IPS DF 6.9 (cell line): ENCODE results near the gene RNF2.

Source experiments
- DNase-seq: peaks from one replicate; pipeline ENCODE4 v3.0.0-alpha.2; 2013; ENCODE audit warnings: low read depth, low spot score
- H3K27ac ChIP-seq: one replicate; pipeline ENCODE4 v1.5.1; 2013; ENCODE audit warnings: low read length, control low read depth
- H3K27me3 ChIP-seq: 2 replicates; pipeline ENCODE4 v1.6.1; 2013; ENCODE audit warnings: mild to moderate bottlenecking, low read length; ENCODE audit not compliant: control insufficient read depth, insufficient read depth
- H3K36me3 ChIP-seq: 2 replicates; pipeline ENCODE4 v1.6.1; 2013; ENCODE audit warnings: low read length; ENCODE audit not compliant: control insufficient read depth, insufficient read depth
- H3K4me1 ChIP-seq: 2 replicates; pipeline ENCODE4 v1.6.1; 2013; ENCODE audit warnings: low read length; ENCODE audit not compliant: control insufficient read depth, insufficient read depth
- H3K4me3 ChIP-seq: 2 replicates; pipeline ENCODE4 v1.5.1; 2013; ENCODE audit warnings: mild to moderate bottlenecking, low read length
- H3K9me3 ChIP-seq: 2 replicates; pipeline ENCODE4 v1.6.1; 2013; ENCODE audit warnings: low read length, inconsistent platforms; ENCODE audit not compliant: control insufficient read depth, insufficient read depth
- WGBS: extraction: QIAGEN DNeasy Blood & Tissue Kit; methylation state at CpG from one replicate; pipeline ENCODE4 v1.1.7; 2013; ENCODE audit warnings: mixed read lengths, missing lambda C conversion rate; ENCODE audit not compliant: insufficient read length, insufficient coverage; 5-methylcytosine and 5-hydroxymethylcytosine counted together

Gene RNF2

DNA sequence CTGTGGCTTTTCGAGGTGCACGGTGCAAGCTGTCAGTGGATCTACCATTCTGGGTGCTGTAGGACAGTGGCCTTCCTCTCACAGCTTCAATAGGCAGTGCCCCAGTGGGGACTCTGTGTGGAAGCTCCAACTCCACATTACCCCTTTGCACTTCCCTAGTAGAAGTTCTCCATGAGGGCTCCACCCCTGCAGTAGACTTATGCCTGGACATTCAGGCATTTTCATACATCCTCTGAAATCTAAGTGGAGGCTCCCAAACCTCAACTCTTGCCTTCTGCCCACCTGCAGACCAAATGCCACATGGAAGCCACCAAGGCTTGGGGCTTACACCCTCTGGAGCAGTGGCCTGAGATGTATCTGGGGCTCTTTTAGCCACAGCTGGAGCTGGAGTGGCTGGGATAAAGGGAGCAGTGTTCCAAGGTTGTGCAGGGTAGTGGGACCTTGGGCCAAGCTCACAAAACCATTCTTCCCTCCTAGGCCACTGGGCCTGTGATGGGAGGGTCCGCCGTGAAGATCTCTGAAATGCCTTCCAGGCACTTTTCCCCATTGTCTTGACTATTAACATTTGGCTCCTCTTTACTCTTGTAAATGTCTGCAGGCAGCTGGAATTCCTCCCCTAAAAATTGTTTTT lies 18.0 kb upstream of the RNF2 start:
- Histone ChIP-seq H3K4me1 (no peaks in the 10 kb centered on the region), H3K4me3 (no peak overlapping the region), H3K27ac (no peak overlapping the region), H3K36me3 (no peaks in the 10 kb centered on the region), H3K9me3 (no peaks in the 10 kb centered on the region; the same call in 1 of the 2 replicates), H3K27me3 (no peaks in the 10 kb centered on the region)
- no peak for DNase-seq
- WGBS = no CpG with 5 or more reads among the region's 4 CpGs

DNA sequence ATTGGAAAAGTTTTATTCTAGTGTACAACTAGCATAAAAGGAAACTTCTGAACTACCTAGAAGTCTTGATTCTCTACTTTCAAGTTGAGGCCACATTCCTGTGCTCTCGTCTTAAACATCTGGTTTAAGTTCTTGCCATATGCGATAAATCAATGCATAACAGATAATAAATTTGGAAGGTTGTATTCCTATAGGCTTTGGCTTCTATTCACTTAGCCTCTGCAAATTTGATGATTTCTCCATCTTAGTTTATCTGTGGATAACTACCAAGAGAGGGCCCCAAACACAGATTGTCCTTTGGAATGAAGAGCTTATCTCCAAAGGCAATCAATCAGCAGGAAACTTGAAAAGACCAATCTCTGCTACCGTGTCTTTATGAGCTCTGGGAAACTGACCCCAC lies 11.7 kb upstream of the RNF2 start:
- H3K4me1 ChIP-seq = no peaks in the 10 kb centered on the region
- DNase-seq = no peak
- no peak overlapping the region for H3K27ac ChIP-seq
- no peaks in the 10 kb centered on the region for H3K9me3 ChIP-seq
- WGBS = no CpG with 5 or more reads among the region's 3 CpGs
- H3K27me3 ChIP-seq = no peaks in the 10 kb centered on the region
- H3K4me3 ChIP-seq = no peak overlapping the region
- H3K36me3 ChIP-seq = no peaks in the 10 kb centered on the region

DNA sequence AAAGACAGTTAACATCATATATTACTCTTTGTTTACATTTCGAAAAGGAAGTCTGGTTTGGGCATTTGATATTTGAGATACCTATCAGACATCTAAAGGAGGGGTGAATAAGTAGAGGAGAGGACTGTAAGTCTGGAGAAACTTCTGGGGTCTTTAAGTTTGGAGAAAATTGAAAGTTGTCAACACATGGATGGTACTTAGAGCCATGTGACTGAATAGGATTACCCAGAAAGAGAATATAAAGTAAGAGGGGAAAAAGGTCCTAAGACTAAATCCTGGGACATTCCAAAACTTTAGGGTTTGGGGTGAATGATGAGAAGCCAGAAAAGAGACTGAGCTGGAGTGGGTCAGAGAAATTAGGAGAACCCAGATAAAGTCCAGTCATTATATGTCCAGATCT lies 10.1 kb upstream of the RNF2 start:
- Histone ChIP-seq H3K27ac (no peak overlapping the region), H3K4me3 (no peak overlapping the region)

DNA sequence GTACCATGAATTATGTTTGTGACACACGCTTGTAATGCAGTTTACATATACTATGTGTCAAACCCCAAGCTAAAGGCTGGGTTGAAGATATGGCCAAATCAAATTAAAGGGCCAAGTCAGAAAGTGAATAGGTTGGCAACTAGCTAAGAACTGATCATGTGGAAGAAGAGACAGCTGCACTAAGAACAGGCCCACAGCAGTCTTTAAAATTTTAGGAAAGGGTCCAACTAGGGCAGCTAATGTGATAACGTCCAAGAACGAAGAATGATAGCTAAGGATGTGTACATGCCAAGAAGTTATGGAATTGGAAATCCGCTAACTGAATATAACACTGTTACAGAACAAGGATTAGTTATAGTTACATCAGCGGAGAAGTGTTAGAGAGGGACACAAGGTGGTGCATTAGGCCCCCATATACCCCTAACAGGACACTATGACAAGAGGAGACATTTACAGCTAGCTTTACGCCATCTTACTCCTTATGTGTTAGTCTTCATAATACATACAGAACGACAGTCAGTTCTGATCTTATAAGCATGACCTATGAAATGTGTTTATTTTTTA lies 6.5 kb upstream of the RNF2 start:
- Histone ChIP-seq H3K36me3 (no peaks in the 10 kb centered on the region), H3K27ac (no peak overlapping the region), H3K27me3 (no peaks in the 10 kb centered on the region), H3K4me3 (no peak overlapping the region), H3K4me1 (no peaks in the 10 kb centered on the region), H3K9me3 (no peaks in the 10 kb centered on the region)
- no peak for DNase-seq
- no CpG with 5 or more reads among the region's 7 CpGs for WGBS

More for the DNA sequence above, 10.1 kb upstream of the RNF2 start:
- no peak for DNase-seq
- Histone ChIP-seq H3K4me1 (no peaks in the 10 kb centered on the region), H3K36me3 (no peaks in the 10 kb centered on the region), H3K27me3 (no peaks in the 10 kb centered on the region), H3K9me3 (no peaks in the 10 kb centered on the region)
- no CpG with 5 or more reads among the region's 1 CpG for WGBS

DNA sequence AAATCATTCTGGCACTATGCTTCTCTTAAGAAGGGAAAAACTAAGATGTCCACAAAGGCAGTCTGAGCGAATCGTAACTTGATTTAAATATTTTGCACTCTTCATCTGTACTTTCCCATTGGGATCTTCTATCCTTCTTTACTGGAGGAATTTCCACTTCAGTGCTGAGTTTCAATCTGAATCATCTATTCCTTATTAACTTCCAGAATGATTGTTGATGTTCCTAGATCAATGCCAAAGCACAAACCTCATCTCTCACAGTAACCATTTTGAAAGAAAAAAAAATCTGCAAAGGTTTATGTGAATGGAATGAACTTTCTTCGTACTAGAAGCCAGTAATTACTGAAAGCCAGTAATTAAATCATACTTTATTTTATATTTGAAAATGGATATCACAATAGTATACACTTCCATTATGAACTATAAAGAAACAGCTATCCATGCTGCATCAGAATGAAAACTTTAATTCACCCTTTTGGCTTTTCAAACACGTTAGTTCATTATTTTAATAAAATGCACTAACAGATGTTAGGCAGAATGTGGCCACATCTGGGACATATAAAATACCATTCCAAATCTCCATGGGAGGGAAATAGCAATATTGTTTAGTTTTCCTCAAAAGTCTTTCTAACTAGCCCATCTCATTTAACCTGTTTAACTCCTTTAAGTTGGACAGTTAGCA lies 5.5 kb upstream of the RNF2 start:
- Histone ChIP-seq H3K27ac (no peak overlapping the region), H3K36me3 (no peaks in the 10 kb centered on the region), H3K4me1 (no peaks in the 10 kb centered on the region), H3K27me3 (peaks cover 3% of the 10 kb centered on the region; the same call in 1 of the 2 replicates), H3K9me3 (no peaks in the 10 kb centered on the region), H3K4me3 (no peak overlapping the region)
- no peak for DNase-seq
- no CpG with 5 or more reads among the region's 4 CpGs for whole genome bisulfite sequencing

DNA sequence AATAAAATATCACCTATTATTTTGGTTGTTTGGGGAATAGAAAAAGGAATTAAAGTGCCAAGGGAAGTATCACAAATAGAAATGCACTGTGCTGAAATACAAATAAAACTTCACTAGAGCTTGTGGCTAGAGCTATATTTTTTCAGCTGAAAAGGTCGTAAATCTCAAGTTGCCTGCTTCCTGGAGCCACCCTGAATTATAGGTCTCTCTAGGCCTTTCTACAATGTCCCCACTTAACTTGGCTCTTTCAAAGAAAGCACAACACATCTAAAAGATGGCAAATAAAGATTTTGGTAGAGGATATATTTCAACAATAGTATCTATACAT lies 5.0 kb upstream of the RNF2 start:
- no peak for DNase-seq
- Histone ChIP-seq H3K36me3 (no peaks in the 10 kb centered on the region), H3K9me3 (no peaks in the 10 kb centered on the region), H3K4me1 (no peaks in the 10 kb centered on the region), H3K27me3 (peaks cover 4% of the 10 kb centered on the region; the same call in 1 of the 2 replicates), H3K27ac (no peak overlapping the region), H3K4me3 (no peak overlapping the region)
- WGBS = no CpG with 5 or more reads among the region's 1 CpG

DNA sequence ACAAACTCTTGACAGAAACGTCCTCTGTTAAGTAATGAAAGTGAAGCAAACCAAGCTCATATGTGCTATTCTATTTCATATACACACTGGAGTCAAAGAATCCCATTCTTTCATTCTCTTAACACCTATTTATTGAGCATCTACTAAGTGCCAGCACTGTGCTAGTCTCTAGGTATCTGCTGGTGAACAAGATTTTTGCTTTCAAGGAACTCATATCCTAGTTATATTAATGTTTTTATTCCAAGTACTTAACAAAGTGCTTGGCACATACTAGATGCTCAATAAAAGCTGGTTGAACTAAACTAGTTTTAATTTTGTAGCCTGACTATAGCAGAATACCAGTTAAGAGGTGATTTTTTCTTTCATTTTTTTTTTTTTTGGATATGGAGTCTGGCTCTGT lies 3.6 kb upstream of the RNF2 start:
- H3K36me3 ChIP-seq = no peaks in the 10 kb centered on the region
- H3K4me3 ChIP-seq = no peak overlapping the region
- H3K27me3 ChIP-seq = peaks cover 4% of the 10 kb centered on the region; the same call in 1 of the 2 replicates
- H3K27ac ChIP-seq = no peak overlapping the region
- H3K9me3 ChIP-seq = no peaks in the 10 kb centered on the region
- no CpG with 5 or more reads among the region's 1 CpG for WGBS
- H3K4me1 ChIP-seq = no peaks in the 10 kb centered on the region
- DNase-seq = no peak

DNA sequence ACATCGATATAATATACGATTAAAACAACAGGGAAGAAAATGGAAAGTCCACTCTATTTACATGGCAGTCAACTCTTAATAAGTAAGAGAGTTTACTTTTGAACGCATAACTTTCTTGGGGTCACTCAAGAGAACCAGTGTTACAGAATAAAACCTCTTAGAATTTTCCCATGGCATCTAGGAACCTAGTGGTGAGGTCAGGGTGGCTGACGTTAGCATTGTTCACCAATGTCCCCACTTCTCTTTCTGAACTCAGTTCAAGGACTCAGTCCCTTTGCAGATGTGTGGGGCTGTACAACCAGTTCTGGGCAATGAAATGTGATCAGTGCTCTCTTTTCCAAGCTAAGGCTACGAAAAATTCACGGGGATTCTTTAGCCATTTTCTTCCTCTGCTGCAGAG lies 2.6 kb upstream of the RNF2 start:
- Histone ChIP-seq H3K27me3 (peaks cover 4% of the 10 kb centered on the region; the same call in 1 of the 2 replicates), H3K36me3 (no peaks in the 10 kb centered on the region), H3K4me1 (no peaks in the 10 kb centered on the region), H3K27ac (no peak overlapping the region), H3K9me3 (no peaks in the 10 kb centered on the region), H3K4me3 (no peak overlapping the region)
- no CpG with 5 or more reads among the region's 6 CpGs for whole genome bisulfite sequencing
- DNase-seq = no peak

DNA sequence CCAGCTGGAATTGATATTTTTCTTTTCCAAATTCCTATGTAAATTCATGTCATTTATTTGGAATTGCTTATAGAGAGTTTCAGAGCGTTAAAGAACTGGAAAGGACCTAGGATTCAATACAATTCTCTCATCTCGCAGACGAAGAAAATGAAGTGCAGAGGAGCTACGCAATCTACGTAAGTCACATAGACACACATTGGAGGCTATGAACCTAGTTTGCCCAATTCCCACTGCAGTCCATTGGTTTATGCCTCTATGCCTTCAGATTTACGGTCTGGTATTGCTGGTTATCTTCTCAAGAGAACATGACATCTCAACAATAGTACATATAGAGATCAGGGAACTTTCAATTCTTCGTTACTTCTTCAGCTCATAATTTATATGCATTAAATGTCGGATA lies 971 bp upstream of the RNF2 start:
- Histone ChIP-seq H3K9me3 (no peaks in the 10 kb centered on the region), H3K4me1 (no peaks in the 10 kb centered on the region; the same call in 1 of the 2 replicates), H3K27ac (no peak overlapping the region), H3K27me3 (peaks cover 4% of the 10 kb centered on the region; the same call in 1 of the 2 replicates), H3K4me3 (no peak overlapping the region), H3K36me3 (no peaks in the 10 kb centered on the region)
- no CpG with 5 or more reads among the region's 8 CpGs for WGBS
- no peak for DNase-seq

DNA sequence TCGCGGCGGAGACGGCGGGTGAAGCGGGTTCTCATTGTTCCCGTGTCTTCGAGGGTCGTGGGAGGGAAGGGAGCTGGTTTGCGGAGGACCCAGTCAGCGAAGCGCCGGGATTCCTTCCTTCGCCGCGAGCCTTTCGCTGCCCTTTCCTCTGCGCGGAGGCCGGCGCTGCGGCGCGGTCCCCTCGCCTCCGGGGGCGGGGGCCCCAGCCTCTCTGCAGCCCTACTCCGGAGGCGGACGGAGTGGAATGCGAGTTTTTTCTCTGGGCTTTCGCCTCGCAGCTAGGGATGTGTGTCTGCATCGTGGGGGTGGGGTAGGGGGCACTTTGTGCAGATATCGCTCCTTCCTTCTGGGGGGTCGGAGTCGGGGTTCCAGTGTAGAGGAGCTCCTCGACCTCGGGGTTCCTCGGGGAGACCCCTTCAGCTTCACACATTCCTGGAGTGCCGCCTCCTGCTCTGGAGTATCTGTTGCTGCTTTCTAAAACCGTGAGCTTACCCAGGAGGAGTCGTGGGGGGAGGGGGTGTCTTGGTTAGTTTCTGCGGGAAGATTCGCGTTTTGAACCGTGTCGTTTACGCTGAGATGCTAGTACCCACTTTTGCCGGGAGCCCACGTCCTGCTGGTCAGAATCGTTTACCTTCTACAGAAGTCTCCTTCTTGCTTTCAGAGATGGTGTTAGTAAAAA lies 595 bp downstream of the RNF2 start:
- Histone ChIP-seq H3K4me3 (peak overlapping the region; percentile 78), H3K27me3 (peaks cover 4% of the 10 kb centered on the region; the same call in 1 of the 2 replicates), H3K4me1 (no peaks in the 10 kb centered on the region; the same call in 1 of the 2 replicates), H3K9me3 (no peaks in the 10 kb centered on the region), H3K27ac (no peak overlapping the region), H3K36me3 (no peaks in the 10 kb centered on the region)
- no CpG with 5 or more reads among the region's 52 CpGs for WGBS
- DNase-seq = no peak
